K562 treated with DMSO at 1 percent for 24 hours (cell line): ENCODE data around the gene FMN1. TPM values are rescaled to one million over a fixed set of nuclear protein-coding genes. Genes with fewer than 3 reads are reported as not detected.

Experiments used
- total RNA-seq: library from RNA; unstranded; fragments of 300-600 nt; gene quantifications from 2 replicates; pipeline ENCODE4 v1.2.3, GENCODE V29; 2022; ENCODE audit warnings: low read depth; ENCODE audit not compliant: insufficient read depth

FMN1 gene, protein sequence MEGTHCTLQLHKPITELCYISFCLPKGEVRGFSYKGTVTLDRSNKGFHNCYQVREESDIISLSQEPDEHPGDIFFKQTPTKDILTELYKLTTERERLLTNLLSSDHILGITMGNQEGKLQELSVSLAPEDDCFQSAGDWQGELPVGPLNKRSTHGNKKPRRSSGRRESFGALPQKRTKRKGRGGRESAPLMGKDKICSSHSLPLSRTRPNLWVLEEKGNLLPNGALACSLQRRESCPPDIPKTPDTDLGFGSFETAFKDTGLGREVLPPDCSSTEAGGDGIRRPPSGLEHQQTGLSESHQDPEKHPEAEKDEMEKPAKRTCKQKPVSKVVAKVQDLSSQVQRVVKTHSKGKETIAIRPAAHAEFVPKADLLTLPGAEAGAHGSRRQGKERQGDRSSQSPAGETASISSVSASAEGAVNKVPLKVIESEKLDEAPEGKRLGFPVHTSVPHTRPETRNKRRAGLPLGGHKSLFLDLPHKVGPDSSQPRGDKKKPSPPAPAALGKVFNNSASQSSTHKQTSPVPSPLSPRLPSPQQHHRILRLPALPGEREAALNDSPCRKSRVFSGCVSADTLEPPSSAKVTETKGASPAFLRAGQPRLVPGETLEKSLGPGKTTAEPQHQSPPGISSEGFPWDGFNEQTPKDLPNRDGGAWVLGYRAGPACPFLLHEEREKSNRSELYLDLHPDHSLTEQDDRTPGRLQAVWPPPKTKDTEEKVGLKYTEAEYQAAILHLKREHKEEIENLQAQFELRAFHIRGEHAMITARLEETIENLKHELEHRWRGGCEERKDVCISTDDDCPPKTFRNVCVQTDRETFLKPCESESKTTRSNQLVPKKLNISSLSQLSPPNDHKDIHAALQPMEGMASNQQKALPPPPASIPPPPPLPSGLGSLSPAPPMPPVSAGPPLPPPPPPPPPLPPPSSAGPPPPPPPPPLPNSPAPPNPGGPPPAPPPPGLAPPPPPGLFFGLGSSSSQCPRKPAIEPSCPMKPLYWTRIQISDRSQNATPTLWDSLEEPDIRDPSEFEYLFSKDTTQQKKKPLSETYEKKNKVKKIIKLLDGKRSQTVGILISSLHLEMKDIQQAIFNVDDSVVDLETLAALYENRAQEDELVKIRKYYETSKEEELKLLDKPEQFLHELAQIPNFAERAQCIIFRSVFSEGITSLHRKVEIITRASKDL (N-terminal part only)
- 0.13 and 0.28 TPM in 2 replicates for total RNA-seq

GRCh38 chr15:33194704-33195670, at the start of gene FMN1:
FMN1 (minus strand) TSS chr15:33194714; CDS start chr15:33154914, 39,800 bp downstream.

GRCh38 chr15:32717426-32718226, 476.9 kb downstream of the FMN1 start, which contains the start of gene GREM1:
GREM1 (plus strand) TSS chr15:32718004; CDS start chr15:32730691, 12,687 bp downstream.

Other genes with a start within 250 kb of the FMN1 start
- not detected in 2 replicates for gene RYR3, start 116.3 kb upstream of the FMN1 start, total RNA-seq